Esophagus (tissue), 2 donors: ENCODE measurements around the gene PLCB1. TPM values are rescaled to one million over a fixed set of nuclear protein-coding genes. Genes with fewer than 3 reads are reported as not detected.

ENCODE experiments used
- H3K27ac ChIP-seq, 2 donors: one replicate each; pipeline ENCODE4 v1.5.1; 2013; ENCODE audit warnings: low read depth in 2 of 2, mild to moderate bottlenecking in 2 of 2, inconsistent platforms in 1 of 2, low read length in 1 of 2, moderate library complexity in 1 of 2
- H3K27me3 ChIP-seq, 2 donors: one replicate each; pipeline ENCODE4 v1.6.1; 2013; ENCODE audit warnings: low read length in 2 of 2, control low read depth in 1 of 2, mild to moderate bottlenecking in 1 of 2; ENCODE audit not compliant: insufficient read depth in 2 of 2, control insufficient read depth in 1 of 2
- H3K36me3 ChIP-seq, 2 donors: one replicate each; pipeline ENCODE4 v1.6.1; 2013; ENCODE audit warnings: low read length in 1 of 2; ENCODE audit not compliant: control insufficient read depth in 2 of 2, insufficient read depth in 2 of 2
- H3K4me1 ChIP-seq, 2 donors: one replicate each; pipeline ENCODE4 v1.6.1; 2013; ENCODE audit warnings: low read length in 1 of 2; ENCODE audit not compliant: control insufficient read depth in 2 of 2, insufficient read depth in 2 of 2
- H3K4me3 ChIP-seq, 2 donors: one replicate each; pipeline ENCODE4 v1.5.1; 2013; ENCODE audit warnings: low read length in 2 of 2, mild to moderate bottlenecking in 2 of 2, low read depth in 1 of 2, moderate library complexity in 1 of 2
- H3K9me3 ChIP-seq, 2 donors: one replicate each; pipeline ENCODE4 v1.6.1; 2013; ENCODE audit warnings: mild to moderate bottlenecking in 2 of 2, low read depth in 1 of 2, low read length in 1 of 2, moderate library complexity in 1 of 2; ENCODE audit not compliant: control insufficient read depth in 2 of 2, insufficient read depth in 1 of 2
- WGBS, 2 donors: extraction: QIAGEN DNeasy Blood & Tissue Kit; methylation state at CpG; one replicate each; pipeline ENCODE4 v1.1.7; 2013; 5-methylcytosine and 5-hydroxymethylcytosine counted together
- polyA plus RNA-seq, 2 donors: library from polyadenylated mRNA; stranded (reverse); fragments of 200-250 nt; gene quantifications; one replicate each; pipeline ENCODE4 v1.2.3, GENCODE V29; 2013
- donor health status: healthy with polysubstance abuse.
- donor health status: Bipolar disorder and iron deficiency.

Gene PLCB1
- polyA plus RNA-seq, 2 donors = 1.7 to 3.0 TPM

DNA sequence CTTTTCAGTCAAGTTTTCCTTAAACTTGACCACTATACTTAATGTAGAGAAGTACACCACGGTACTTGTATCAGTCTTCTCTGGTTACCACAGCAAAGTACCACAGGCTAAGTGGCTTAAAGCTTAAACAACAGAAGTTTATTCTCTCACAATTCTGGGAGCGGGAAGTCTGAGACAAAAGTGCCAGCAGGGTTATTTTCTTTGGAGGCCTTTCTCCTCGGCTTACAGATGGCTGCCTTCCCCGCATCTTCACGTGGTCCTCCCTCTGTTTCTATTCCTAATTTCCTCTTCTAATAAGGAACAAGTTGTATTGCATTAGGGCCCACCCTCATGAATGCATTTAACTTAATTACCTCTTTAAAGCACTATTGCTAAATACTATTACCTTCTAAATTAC lies 258.0 kb downstream of the PLCB1 start:
- no peak overlapping the region for H3K4me3 ChIP-seq
- 74 to 84% methylated on average over 5 of the region's 5 CpGs for WGBS, 2 donors

GRCh38 chr20:8390500-8390899 lies 258.4 kb downstream of the PLCB1 start:
- Histone ChIP-seq H3K4me3 (no peak overlapping the region), H3K4me1 (no peaks in the 10 kb centered on the region), H3K27me3 (no peaks in the 10 kb centered on the region), H3K36me3 (no peaks in the 10 kb centered on the region), H3K9me3 (no peaks in the 10 kb centered on the region), H3K27ac (no peak overlapping the region)

More for the DNA sequence above, 258.0 kb downstream of the PLCB1 start:
- no peaks in the 10 kb centered on the region for H3K9me3 ChIP-seq
- no peaks in the 10 kb centered on the region for H3K36me3 ChIP-seq
- H3K27me3 ChIP-seq = no peaks in the 10 kb centered on the region
- H3K4me1 ChIP-seq = peaks cover 0 to 3% of the 10 kb centered on the region in 2 donors
- no peak overlapping the region for H3K27ac ChIP-seq

- H3K9me3 ChIP-seq = no peaks in the 10 kb centered on the region
- H3K27ac ChIP-seq = no peak overlapping the region
- 69 to 87% methylated on average over 3 of the region's 3 CpGs for WGBS, 2 donors
- H3K27me3 ChIP-seq = no peaks in the 10 kb centered on the region
- no peak overlapping the region for H3K4me3 ChIP-seq
- H3K4me1 ChIP-seq = no peaks in the 10 kb centered on the region
- H3K36me3 ChIP-seq = no peaks in the 10 kb centered on the region
These were observed 261.3 kb downstream of the PLCB1 start for GRCh38 chr20:8393381-8393780.

DNA sequence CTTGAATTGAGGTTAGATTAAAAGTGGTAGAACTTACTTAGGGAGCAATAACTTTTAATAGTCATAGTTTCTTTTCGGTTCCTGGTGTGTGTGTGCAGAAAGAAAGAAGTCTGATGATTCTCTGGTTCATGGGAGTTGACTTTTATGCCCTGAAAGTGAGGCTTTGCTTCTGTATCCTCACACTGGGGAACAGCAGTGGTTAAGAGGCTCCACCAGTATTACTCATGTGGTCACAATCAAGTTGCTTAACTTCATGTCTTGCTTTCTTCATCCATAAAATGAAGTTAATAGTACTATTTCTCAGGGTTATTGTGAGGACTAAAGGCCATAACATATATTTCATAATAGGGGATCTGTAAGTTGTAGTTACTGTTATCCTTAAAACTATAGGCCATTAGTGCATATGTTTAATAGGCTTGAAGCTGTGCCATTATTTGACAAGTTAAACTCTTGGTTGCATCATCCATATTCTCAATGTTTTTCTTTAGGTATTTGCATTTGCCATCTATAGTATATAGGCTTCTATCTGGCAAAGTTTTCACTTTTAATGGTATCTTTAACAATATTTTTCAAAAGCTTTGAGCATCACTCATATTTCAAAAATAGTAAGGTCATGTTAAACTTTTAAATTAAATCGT lies 262.4 kb downstream of the PLCB1 start:
- Histone ChIP-seq H3K4me1 (no peaks in the 10 kb centered on the region), H3K9me3 (no peaks in the 10 kb centered on the region), H3K27me3 (no peaks in the 10 kb centered on the region), H3K36me3 (no peaks in the 10 kb centered on the region), H3K4me3 (no peak overlapping the region), H3K27ac (no peak overlapping the region)
- 86 to 93% methylated on average over 2 of the region's 2 CpGs for WGBS, 2 donors

DNA sequence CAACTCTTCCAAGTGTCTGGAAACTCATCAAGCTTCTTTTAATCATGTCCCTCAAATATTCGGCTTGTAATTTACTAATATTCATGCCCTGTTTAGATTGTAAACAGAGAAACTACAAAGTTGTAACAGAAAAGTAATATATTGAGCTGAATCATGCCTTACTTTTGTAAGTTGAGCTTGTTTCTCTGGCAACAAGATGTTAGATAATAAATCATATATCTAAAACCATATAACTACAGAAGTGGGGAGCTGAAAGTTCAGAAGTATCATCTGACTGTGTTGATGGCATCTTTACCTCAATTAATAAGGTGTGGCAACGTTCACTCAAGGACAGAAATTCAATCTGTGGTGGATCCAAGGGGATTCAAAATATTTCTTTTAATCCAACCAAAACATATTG lies 263.9 kb downstream of the PLCB1 start:
- WGBS, 2 donors = 60 to 70% methylated on average over 2 of the region's 2 CpGs
- Histone ChIP-seq H3K36me3 (no peaks in the 10 kb centered on the region), H3K27ac (no peak overlapping the region), H3K27me3 (no peaks in the 10 kb centered on the region), H3K4me1 (no peaks in the 10 kb centered on the region), H3K4me3 (no peak overlapping the region), H3K9me3 (no peaks in the 10 kb centered on the region)

DNA sequence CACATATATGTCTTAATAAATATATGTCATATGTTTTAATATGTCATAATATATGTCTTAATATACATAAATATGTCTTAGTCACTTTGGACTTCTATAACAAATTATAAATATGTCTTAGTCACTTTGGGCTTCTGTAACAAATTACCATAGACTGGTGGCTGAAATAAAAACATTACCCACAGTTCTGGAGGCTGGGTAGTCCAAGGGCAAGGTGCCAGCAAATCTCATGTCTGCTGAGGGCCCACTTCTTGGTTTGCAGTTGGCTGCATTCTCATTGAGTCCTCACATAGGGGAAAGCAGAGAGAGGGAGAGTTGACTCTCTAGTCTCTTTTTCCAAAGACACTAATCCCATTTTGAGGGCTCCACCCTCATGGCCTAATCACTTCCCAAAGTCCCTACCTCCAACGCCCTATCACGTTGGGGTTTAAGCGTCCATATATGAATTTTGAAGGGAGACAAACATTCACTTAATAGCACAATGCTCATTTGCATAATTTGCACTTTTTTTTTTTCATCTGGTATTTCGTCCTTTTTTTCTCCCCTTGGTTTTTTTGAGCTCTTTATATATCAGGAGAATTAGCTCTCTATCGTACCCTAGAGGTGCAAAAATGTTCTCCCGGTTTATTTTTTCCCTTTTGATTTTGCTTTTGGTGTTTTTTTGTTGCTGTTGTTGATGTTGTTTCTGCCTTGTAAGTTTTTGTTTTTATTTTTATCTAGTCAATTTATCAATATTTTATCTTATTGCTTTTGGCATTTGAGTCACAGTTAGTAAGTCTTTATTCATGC lies 266.4 kb downstream of the PLCB1 start:
- no peaks in the 10 kb centered on the region for H3K36me3 ChIP-seq
- H3K27me3 ChIP-seq = no peaks in the 10 kb centered on the region
- H3K27ac ChIP-seq = no peak overlapping the region
- WGBS, 2 donors = 90 to 92% methylated on average over 6 of the region's 6 CpGs
- no peak overlapping the region for H3K4me3 ChIP-seq
- H3K4me1 ChIP-seq = no peaks in the 10 kb centered on the region
- no peaks in the 10 kb centered on the region for H3K9me3 ChIP-seq

GRCh38 chr20:8399947-8400346 lies 267.9 kb downstream of the PLCB1 start:
- H3K27me3 ChIP-seq = no peaks in the 10 kb centered on the region
- H3K4me3 ChIP-seq = no peak overlapping the region
- H3K36me3 ChIP-seq = no peaks in the 10 kb centered on the region
- no peak overlapping the region for H3K27ac ChIP-seq
- H3K9me3 ChIP-seq = no peaks in the 10 kb centered on the region
- H3K4me1 ChIP-seq = no peaks in the 10 kb centered on the region

- WGBS, 2 donors = 58 to 80% methylated on average over 3 of the region's 3 CpGs
- Histone ChIP-seq H3K4me3 (no peak overlapping the region), H3K27ac (no peak overlapping the region), H3K36me3 (no peaks in the 10 kb centered on the region), H3K27me3 (no peaks in the 10 kb centered on the region), H3K9me3 (no peaks in the 10 kb centered on the region), H3K4me1 (no peaks in the 10 kb centered on the region)
These were observed 268.4 kb downstream of the PLCB1 start for GRCh38 chr20:8400486-8400885.

GRCh38 chr20:8401556-8401955 lies 269.5 kb downstream of the PLCB1 start:
- Histone ChIP-seq H3K36me3 (no peaks in the 10 kb centered on the region), H3K27ac (no peak overlapping the region), H3K4me1 (no peaks in the 10 kb centered on the region), H3K9me3 (no peaks in the 10 kb centered on the region), H3K4me3 (no peak overlapping the region), H3K27me3 (no peaks in the 10 kb centered on the region)

DNA sequence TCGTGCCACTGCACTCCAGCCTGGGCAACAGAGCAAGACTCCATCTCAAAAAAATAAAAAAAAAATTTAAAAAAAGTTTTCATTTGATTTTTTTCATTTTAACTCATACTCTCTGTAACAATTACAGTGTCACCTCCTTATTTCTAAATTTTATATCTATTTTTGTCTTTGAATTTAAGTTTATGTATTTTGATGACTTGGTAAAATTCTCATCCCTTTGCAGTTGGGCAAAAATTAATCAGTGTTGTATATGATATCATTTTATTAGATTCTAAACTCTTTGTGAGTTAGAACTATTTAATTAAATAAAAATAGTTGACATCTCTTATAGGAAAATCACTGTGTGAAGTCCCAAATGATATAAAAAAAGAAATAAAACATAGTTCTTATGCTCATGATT lies 270.7 kb downstream of the PLCB1 start:
- WGBS, 2 donors = 93 to 97% methylated on average over 1 of the region's 1 CpG

More for the DNA sequence above, 270.7 kb downstream of the PLCB1 start:
- Histone ChIP-seq H3K36me3 (no peaks in the 10 kb centered on the region), H3K4me3 (no peak overlapping the region), H3K9me3 (no peaks in the 10 kb centered on the region), H3K4me1 (no peaks in the 10 kb centered on the region), H3K27ac (no peak overlapping the region), H3K27me3 (no peaks in the 10 kb centered on the region)
